Esophagus muscularis mucosa (tissue), 4 donors: Measurements from ENCODE around the gene PDE3A.

Source experiments
- EP300 ChIP-seq: sonication (generic); formaldehyde crosslinking; IDR thresholded peaks from one replicate; pipeline ENCODE4 v1.6.1; 2017; ENCODE audit warnings: antibody characterized with exemption
- POLR2AphosphoS5 ChIP-seq, 2 donors: sonication (generic); formaldehyde crosslinking; IDR thresholded peaks; one replicate each; pipeline ENCODE4 v1.6.1; 2017; ENCODE audit warnings: antibody characterized with exemption in 2 of 2
- TF ChIP-seq, protein P1 (sequence below), 3 experiments: fragments of 200-600 bp in 2 of 3; fragments of 450-650 bp in 1 of 3; sonication (generic) in 2 of 3; IDR thresholded peaks; one replicate each; pipeline ENCODE4 v1.5.1; 2017 to 2019; ENCODE audit warnings: antibody characterized with exemption in 3 of 3, mild to moderate bottlenecking in 2 of 3, moderate library complexity in 1 of 3

DNA sequence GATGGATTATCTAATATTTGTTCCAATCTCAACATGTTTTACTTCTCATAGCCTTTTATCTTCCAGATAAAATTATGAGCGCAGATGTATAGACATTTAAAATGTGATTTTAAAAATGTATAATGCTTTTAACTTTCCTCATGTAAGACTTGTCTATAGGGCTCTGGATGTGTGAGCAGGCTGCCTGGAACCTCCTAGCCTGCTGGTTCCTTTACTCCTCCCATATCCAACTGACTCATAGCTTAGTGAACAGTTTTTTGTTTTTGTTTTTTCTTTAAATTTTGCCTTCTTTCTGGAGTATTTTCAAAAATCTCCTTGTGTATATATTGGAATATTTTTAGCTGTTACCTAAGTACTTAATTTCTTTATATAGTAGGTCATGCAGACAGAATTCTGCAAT is 115.4 kb downstream of the PDE3A start:
- TF ChIP-seq, protein P1, sequence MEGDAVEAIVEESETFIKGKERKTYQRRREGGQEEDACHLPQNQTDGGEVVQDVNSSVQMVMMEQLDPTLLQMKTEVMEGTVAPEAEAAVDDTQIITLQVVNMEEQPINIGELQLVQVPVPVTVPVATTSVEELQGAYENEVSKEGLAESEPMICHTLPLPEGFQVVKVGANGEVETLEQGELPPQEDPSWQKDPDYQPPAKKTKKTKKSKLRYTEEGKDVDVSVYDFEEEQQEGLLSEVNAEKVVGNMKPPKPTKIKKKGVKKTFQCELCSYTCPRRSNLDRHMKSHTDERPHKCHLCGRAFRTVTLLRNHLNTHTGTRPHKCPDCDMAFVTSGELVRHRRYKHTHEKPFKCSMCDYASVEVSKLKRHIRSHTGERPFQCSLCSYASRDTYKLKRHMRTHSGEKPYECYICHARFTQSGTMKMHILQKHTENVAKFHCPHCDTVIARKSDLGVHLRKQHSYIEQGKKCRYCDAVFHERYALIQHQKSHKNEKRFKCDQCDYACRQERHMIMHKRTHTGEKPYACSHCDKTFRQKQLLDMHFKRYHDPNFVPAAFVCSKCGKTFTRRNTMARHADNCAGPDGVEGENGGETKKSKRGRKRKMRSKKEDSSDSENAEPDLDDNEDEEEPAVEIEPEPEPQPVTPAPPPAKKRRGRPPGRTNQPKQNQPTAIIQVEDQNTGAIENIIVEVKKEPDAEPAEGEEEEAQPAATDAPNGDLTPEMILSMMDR (IDR thresholded peaks at IDR 0.05) = no peak
- TF ChIP-seq EP300 (no peak), POLR2AphosphoS5 (IDR thresholded peaks at IDR 0.05) (no peak)
